T-cell (primary cell): ENCODE data around the gene MLST8. TPM values are rescaled to one million over a fixed set of nuclear protein-coding genes. Genes with fewer than 3 reads are reported as not detected.

ENCODE experiments used
- ATAC-seq, 4 experiments: fragments of 200-7000 bp in 3 of 4; fragments of 150-1000 bp in 1 of 4; cut with Tn5 transposase; replicated peaks in 1 of 4; 1 replicate in 3 of 4; 2 replicates in 1 of 4; pipeline ENCODE4 v1.10.0; 2021; ENCODE audit warnings: moderate library complexity in 3 of 4, mild to moderate bottlenecking in 2 of 4, moderate number of reproducible peaks in 1 of 4
- CTCF ChIA-PET, 2 donors: fragments of 300-600 bp; sonication (Branson Sonifier 250); formaldehyde crosslinking; loops; one replicate each; lab custom pipeline; 2022; ENCODE audit warnings: antibody characterized with exemption in 2 of 2; lab: Charles Lee
- POLR2A ChIA-PET, 2 donors: fragments of 300-600 bp; sonication (Branson Sonifier 250); formaldehyde crosslinking; loops; one replicate each; lab custom pipeline; 2022; ENCODE audit warnings: antibody characterized with exemption in 2 of 2; lab: Charles Lee
- DNase-seq, 35 experiments: peaks; one replicate each; pipeline versions ENCODE4 v3.0.0 to v3.0.0-alpha.2; 2013 to 2023
- H3K27ac ChIP-seq: one replicate; pipeline ENCODE4 v1.5.1; 2013; ENCODE audit warnings: low read length
- H3K27me3 ChIP-seq, 2 experiments: replicated peaks in 1 of 2; 1 replicate in 1 of 2; 2 replicates in 1 of 2; pipeline versions ENCODE4 v1.6.1 to v1.7.0; 2013; ENCODE audit warnings: low read length in 1 of 2, mixed read lengths in 1 of 2; ENCODE audit not compliant: control insufficient read depth in 2 of 2, insufficient read depth in 2 of 2; ENCODE audit errors: extremely low read depth in 1 of 2
- H3K36me3 ChIP-seq, 2 donors: 1 replicate in 1 of 2; 2 replicates in 1 of 2; pipeline versions ENCODE4 v1.6.1 to v1.7.0; 2013; ENCODE audit warnings: low read length in 1 of 2; ENCODE audit not compliant: control insufficient read depth in 2 of 2, insufficient read depth in 1 of 2; ENCODE audit errors: extremely low read depth in 1 of 2
- H3K4me1 ChIP-seq, 2 experiments: 1 replicate in 1 of 2; 2 replicates in 1 of 2; pipeline versions ENCODE4 v1.6.1 to v1.7.0; 2013; ENCODE audit warnings: low read length in 2 of 2, mixed read lengths in 1 of 2; ENCODE audit not compliant: insufficient read depth in 2 of 2, control insufficient read depth in 1 of 2; ENCODE audit errors: extremely low read depth in 1 of 2
- H3K4me3 ChIP-seq, 2 donors: 1 replicate in 1 of 2; 2 replicates in 1 of 2; pipeline versions ENCODE4 v1.5.1 to v1.7.0; 2013; ENCODE audit warnings: mild to moderate bottlenecking in 2 of 2, low read length in 1 of 2, moderate library complexity in 1 of 2; ENCODE audit not compliant: control insufficient read depth in 1 of 2; ENCODE audit errors: extremely low read depth in 1 of 2
- H3K9me3 ChIP-seq: 2 replicates; pipeline ENCODE4 v1.7.0; 2013
- H3K27ac Mint-ChIP-seq, 2 donors: one replicate each; pipeline ENCODE4 v1.8.0; 2020 to 2021; ENCODE audit warnings: mild to moderate bottlenecking in 2 of 2, mixed read lengths in 2 of 2
- H3K27me3 Mint-ChIP-seq, 2 donors: one replicate each; pipeline ENCODE4 v1.8.0; 2021 to 2022; ENCODE audit warnings: mixed read lengths in 2 of 2
- H3K36me3 Mint-ChIP-seq: one replicate; pipeline ENCODE4 v1.8.0; 2021; ENCODE audit warnings: mixed read lengths
- H3K4me1 Mint-ChIP-seq, 3 donors: one replicate each; pipeline ENCODE4 v1.8.0; 2020 to 2022; ENCODE audit warnings: mixed read lengths in 3 of 3, mild to moderate bottlenecking in 1 of 3
- H3K4me3 Mint-ChIP-seq, 3 donors: one replicate each; pipeline ENCODE4 v1.8.0; 2020 to 2022; ENCODE audit warnings: mild to moderate bottlenecking in 3 of 3, mixed read lengths in 3 of 3, moderate library complexity in 3 of 3
- H3K9me3 Mint-ChIP-seq, 3 donors: one replicate each; pipeline ENCODE4 v1.8.0; 2020 to 2022; ENCODE audit warnings: mixed read lengths in 3 of 3
- WGBS: methylation state at CpG from one replicate; pipeline ENCODE4 v1.1.5; 2013; ENCODE audit warnings: missing lambda C conversion rate; ENCODE audit not compliant: insufficient coverage; 5-methylcytosine and 5-hydroxymethylcytosine counted together
- total RNA-seq, 35 experiments: library from RNA in 6 of 35; stranded (reverse) in 6 of 35; fragments of 120-200 nt in 1 of 35; gene quantifications; one replicate each; pipeline versions ENCODE4 v1.2.1 to v1.2.4 and lab custom pipeline; 2013 to 2026

Gene MLST8
- total RNA-seq, 5 donors from 2014 or later (not counting 1 experiment from before 2014, with no cell fraction given), result 26.2 to 32.5 (median 30.2) TPM

DNA sequence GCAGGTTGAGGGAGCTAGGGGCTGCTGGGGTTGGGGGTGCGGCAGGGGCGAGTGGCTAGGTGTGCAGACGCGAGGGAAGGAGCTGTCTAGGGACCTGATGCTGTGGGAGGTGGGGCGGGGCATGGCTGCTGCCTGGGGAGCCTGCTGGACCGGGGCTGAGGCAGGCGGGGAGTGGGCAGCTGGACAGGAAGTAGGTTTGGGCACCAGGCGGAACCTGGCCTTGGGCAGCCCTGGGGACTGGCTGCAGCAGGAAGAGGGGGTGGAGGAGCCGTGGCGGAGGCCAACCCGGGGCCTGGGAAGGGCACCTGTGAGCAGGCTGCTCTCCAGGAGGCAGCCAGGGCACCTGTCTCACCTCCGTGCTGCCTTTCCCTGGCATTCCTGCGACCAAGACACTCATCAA lies 25.1 kb downstream of the MLST8 start:
- peaks cover 0 to 6% of the 10 kb centered on the region in 2 experiments for H3K4me1 ChIP-seq
- no peaks in the 10 kb centered on the region for H3K9me3 ChIP-seq
- peaks cover 28% of the 10 kb centered on the region for H3K36me3 Mint-ChIP-seq
- peaks cover 0 to 3% of the 10 kb centered on the region in 2 donors for H3K27me3 Mint-ChIP-seq
- peaks cover 35 to 66% of the 10 kb centered on the region in 2 donors for H3K36me3 ChIP-seq
- no peak for DNase-seq
- WGBS, result 93% methylated on average over 13 of the region's 13 CpGs
- ChIA-PET POLR2A (interaction anchor here in 1 of 2 donors (0.6 kb wide), 1 partner anchor 691 kb away, joined by 4 read pairs; no protein-coding TSS in a partner anchor), CTCF (no interaction called here)
- peaks cover 6 to 14% (median 7%) of the 10 kb centered on the region in 3 donors for H3K4me1 Mint-ChIP-seq
- no peak overlapping the region for H3K27ac ChIP-seq
- no peak for ATAC-seq
- no peaks in the 10 kb centered on the region for H3K9me3 Mint-ChIP-seq
- no peak overlapping the region for H3K4me3 ChIP-seq
- no peak overlapping the region for H3K27ac Mint-ChIP-seq
- H3K4me3 Mint-ChIP-seq, result no peak overlapping the region
- H3K27me3 ChIP-seq, result peaks cover 0 to 28% of the 10 kb centered on the region in 2 experiments

DNA sequence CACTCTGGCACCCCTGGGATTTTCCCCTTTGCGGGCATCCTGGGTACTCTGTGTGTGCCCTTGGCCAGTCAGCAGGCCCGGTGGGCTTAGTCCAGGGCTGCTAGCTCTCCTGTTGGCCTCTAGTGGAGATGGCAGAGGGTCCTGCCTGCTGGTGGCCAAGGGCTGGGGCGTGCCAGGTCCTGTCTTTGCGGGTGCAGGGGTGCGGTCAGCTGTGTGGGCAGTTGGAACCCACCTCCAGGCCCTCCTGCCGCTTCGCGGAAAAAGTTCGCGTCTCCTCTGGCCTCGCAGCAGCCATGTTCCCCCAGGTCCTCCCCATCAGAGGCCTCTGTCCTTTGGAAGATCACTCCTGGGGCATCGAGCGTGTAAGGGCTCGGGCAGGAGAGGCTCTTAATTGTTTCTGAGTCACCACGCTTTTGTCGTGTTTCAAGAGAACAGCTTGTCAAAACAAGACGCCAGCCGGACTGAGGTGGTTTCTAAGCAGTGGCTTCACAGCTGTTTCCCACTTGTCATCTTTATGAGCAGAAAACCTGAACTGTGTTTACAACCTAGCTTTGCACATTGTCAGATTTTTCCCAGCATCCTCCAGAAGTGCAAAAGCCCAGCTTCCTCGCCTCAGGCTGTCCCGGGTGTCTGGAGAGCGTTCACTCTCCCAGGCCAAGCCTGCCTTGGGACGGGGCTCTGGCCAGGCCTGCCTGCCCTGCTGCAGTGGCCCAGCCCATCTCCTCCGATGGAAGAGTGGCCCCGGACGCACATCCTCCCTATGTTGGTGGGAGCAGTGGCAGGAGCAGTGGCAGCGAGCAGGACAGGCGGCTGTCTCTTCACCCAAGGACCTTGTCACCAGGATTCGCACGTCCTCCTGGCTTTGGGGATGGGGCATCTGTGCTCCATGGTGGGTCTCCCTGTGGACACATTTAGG lies 26.0 kb downstream of the MLST8 start:
- CTCF ChIA-PET, result no interaction called here
- ATAC-seq (no peak), DNase-seq (no peak)

GRCh38 chr16:2232094-2232990 lies 27.1 kb downstream of the MLST8 start:
- ATAC-seq (no peak), DNase-seq (no peak)
- Mint-ChIP-seq H3K4me1 (peaks cover 0 to 2% (median 1%) of the 10 kb centered on the region in 3 donors), H3K9me3 (no peaks in the 10 kb centered on the region), H3K27ac (no peak overlapping the region), H3K27me3 (peaks cover 0 to 4% of the 10 kb centered on the region in 2 donors), H3K4me3 (no peak overlapping the region), H3K36me3 (peaks cover 30% of the 10 kb centered on the region)
- CTCF ChIA-PET, result no interaction called here
- Histone ChIP-seq H3K4me3 (no peak overlapping the region), H3K27me3 (peaks cover 0 to 40% of the 10 kb centered on the region in 2 experiments), H3K36me3 (peaks cover 37 to 68% of the 10 kb centered on the region in 2 donors), H3K4me1 (peaks cover 2 to 12% of the 10 kb centered on the region in 2 experiments), H3K9me3 (no peaks in the 10 kb centered on the region), H3K27ac (no peak overlapping the region)
- WGBS, result 92% methylated on average over 23 of the region's 41 CpGs
- POLR2A ChIA-PET, result no interaction called here

More for the DNA sequence above, 26.0 kb downstream of the MLST8 start:
- Mint-ChIP-seq H3K36me3 (peaks cover 30% of the 10 kb centered on the region), H3K4me1 (peaks cover 3 to 11% (median 6%) of the 10 kb centered on the region in 3 donors), H3K27me3 (peaks cover 0 to 4% of the 10 kb centered on the region in 2 donors), H3K9me3 (no peaks in the 10 kb centered on the region), H3K4me3 (no peak overlapping the region), H3K27ac (no peak overlapping the region)
- peaks cover 2 to 4% of the 10 kb centered on the region in 2 experiments for H3K4me1 ChIP-seq
- no peak overlapping the region for H3K27ac ChIP-seq
- H3K36me3 ChIP-seq, result peaks cover 39 to 68% of the 10 kb centered on the region in 2 donors
- POLR2A ChIA-PET, result no interaction called here
- 88% methylated on average over 25 of the region's 29 CpGs for WGBS
- H3K27me3 ChIP-seq, result peaks cover 0 to 37% of the 10 kb centered on the region in 2 experiments
- H3K9me3 ChIP-seq, result no peaks in the 10 kb centered on the region
- no peak overlapping the region for H3K4me3 ChIP-seq

GRCh38 chr16:2233046-2233775 lies 28.0 kb downstream of the MLST8 start:
- Mint-ChIP-seq H3K4me3 (no peak overlapping the region), H3K27ac (no peak overlapping the region), H3K27me3 (peaks cover 0 to 4% of the 10 kb centered on the region in 2 donors), H3K4me1 (peaks cover 0 to 2% (median 1%) of the 10 kb centered on the region in 3 donors), H3K36me3 (peaks cover 30% of the 10 kb centered on the region), H3K9me3 (no peaks in the 10 kb centered on the region)
- H3K27me3 ChIP-seq, result peaks cover 0 to 42% of the 10 kb centered on the region in 2 experiments
- peaks cover 2 to 15% of the 10 kb centered on the region in 2 experiments for H3K4me1 ChIP-seq
- 95% methylated on average over 23 of the region's 28 CpGs for WGBS
- no peak overlapping the region for H3K27ac ChIP-seq
- POLR2A ChIA-PET, result no interaction called here
- no peak for ATAC-seq
- no peak overlapping the region for H3K4me3 ChIP-seq
- CTCF ChIA-PET, result no interaction called here
- H3K36me3 ChIP-seq, result peaks cover 37 to 63% of the 10 kb centered on the region in 2 donors
- no peaks in the 10 kb centered on the region for H3K9me3 ChIP-seq
- no peak for DNase-seq

GRCh38 chr16:2233872-2234812 lies 28.9 kb downstream of the MLST8 start:
- DNase-seq, result no peak
- POLR2A ChIA-PET, result no interaction called here
- CTCF ChIA-PET, result no interaction called here

More at GRCh38 chr16:2233872-2234812, 28.9 kb downstream of the MLST8 start:
- H3K27ac ChIP-seq, result no peak overlapping the region
- Mint-ChIP-seq H3K27ac (no peak overlapping the region), H3K36me3 (peaks cover 30% of the 10 kb centered on the region), H3K4me1 (peaks cover 0 to 2% (median 1%) of the 10 kb centered on the region in 3 donors), H3K27me3 (peaks cover 0 to 4% of the 10 kb centered on the region in 2 donors), H3K4me3 (no peak overlapping the region), H3K9me3 (no peaks in the 10 kb centered on the region)
- WGBS, result 97% methylated on average over 35 of the region's 51 CpGs
- peaks cover 29 to 54% of the 10 kb centered on the region in 2 donors for H3K36me3 ChIP-seq
- peaks cover 0 to 40% of the 10 kb centered on the region in 2 experiments for H3K27me3 ChIP-seq
- H3K4me1 ChIP-seq, result peaks cover 2 to 15% of the 10 kb centered on the region in 2 experiments
- no peak for ATAC-seq
- H3K4me3 ChIP-seq, result no peak overlapping the region
- H3K9me3 ChIP-seq, result no peaks in the 10 kb centered on the region
